HG02870 (cell line): ENCODE data around the gene NRIP2.

ENCODE experiments used
- ATAC-seq: cut with Tn5 transposase; IDR thresholded peaks from one replicate; pipeline ENCODE4 v1.9.1; 2021; ENCODE audit warnings: mild to moderate bottlenecking, moderate library complexity; ENCODE audit not compliant: unreplicated experiment

Gene NRIP2

GRCh38 chr12:2845280-2845679, 10.4 kb upstream of the NRIP2 start:
- no peak for ATAC-seq

GRCh38 chr12:2844786-2845185, 10.0 kb upstream of the NRIP2 start:
- ATAC-seq = no peak

GRCh38 chr12:2842948-2843347, 8.1 kb upstream of the NRIP2 start:
- no peak for ATAC-seq

GRCh38 chr12:2841056-2841650, 6.3 kb upstream of the NRIP2 start:
- no peak for ATAC-seq

GRCh38 chr12:2836574-2836973, 1.7 kb upstream of the NRIP2 start:
- ATAC-seq = no peak

- ATAC-seq = no peak
Measured at GRCh38 chr12:2835691-2836403, 1.0 kb upstream of the NRIP2 start.

- no peak for ATAC-seq
Measured at GRCh38 chr12:2833810-2834209, 1.0 kb downstream of the NRIP2 start.

GRCh38 chr12:2833327-2833726, 1.5 kb downstream of the NRIP2 start:
- no peak for ATAC-seq

GRCh38 chr12:2832550-2833127, 2.2 kb downstream of the NRIP2 start:
- no peak for ATAC-seq

GRCh38 chr12:2829275-2829674, 5.6 kb downstream of the NRIP2 start:
- no peak for ATAC-seq

GRCh38 chr12:2826721-2827515, 7.9 kb downstream of the NRIP2 start:
- no peak for ATAC-seq

GRCh38 chr12:2826036-2826435, 8.8 kb downstream of the NRIP2 start:
- no peak for ATAC-seq

- ATAC-seq = no peak
Measured at GRCh38 chr12:2825132-2825531, 9.7 kb downstream of the NRIP2 start.

GRCh38 chr12:2824541-2824940, 10.3 kb downstream of the NRIP2 start:
- ATAC-seq = no peak

GRCh38 chr12:2823483-2823882, 11.4 kb downstream of the NRIP2 start:
- ATAC-seq = no peak

- no peak for ATAC-seq
Measured at GRCh38 chr12:2820432-2820831, 14.4 kb downstream of the NRIP2 start.

GRCh38 chr12:2819810-2820209, 15.0 kb downstream of the NRIP2 start:
- no peak for ATAC-seq

GRCh38 chr12:2813214-2814185, 21.3 kb downstream of the NRIP2 start:
- ATAC-seq = peak; percentile 32

- ATAC-seq = peak; percentile 94
Measured at GRCh38 chr12:2812290-2813213, 22.3 kb downstream of the NRIP2 start, which contains the start of gene ITFG2. Gene ITFG2 (plus strand): TSS chr12:2812668. CDS start chr12:2812761, 93 bp downstream.
